ENCODE data around the gene PSMB7. TPM values are rescaled to one million over a fixed set of nuclear protein-coding genes. Genes with fewer than 3 reads are reported as not detected.
A peak's percentile ranks its signal among the peaks of the same experiment; 100 is the strongest.

Gene PSMB7
- total and polyA plus RNA-seq, 2 of the 13 experiments (the other 11 are each of a cell fraction or from before 2014, with no cell fraction given): 259 to 291 TPM

DNA sequence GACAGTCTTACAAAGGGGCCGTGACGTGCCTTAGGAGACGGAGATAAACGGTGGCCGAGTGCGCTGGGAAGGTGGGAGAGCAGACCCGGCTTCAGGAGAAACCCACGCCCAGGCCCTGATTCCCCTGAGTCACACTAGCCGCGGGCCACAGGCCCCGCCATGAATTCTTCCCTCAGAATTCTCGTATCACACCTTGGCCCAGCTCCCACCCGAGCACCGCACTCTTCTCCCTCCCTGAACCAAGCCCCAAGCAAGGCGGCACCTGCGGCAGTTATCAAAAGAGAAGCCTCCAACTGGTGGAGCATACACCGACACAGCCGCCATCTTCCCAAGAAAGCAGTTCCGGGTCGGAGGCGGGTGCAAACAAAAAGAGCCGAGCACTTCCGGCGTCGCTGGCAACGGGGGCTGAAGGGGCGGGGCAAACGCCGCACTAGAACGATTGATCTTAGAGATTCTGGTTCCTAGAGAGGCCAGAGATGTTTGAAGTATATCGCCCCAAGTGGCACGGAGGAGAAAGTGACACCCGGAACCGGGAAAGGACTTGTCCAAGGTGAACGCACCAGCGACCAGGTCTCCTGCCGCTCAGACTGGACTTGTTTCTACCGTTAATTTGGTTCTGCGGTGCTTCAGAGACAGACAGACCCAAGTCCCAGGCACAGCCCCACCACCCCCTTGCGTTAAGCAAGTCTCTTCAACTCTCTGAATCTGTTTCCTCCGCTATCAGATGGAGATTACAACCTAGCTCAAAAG lies at the start of gene PSMB7 (continued):
- TF ChIP-seq EED (CRISPR knock-in tag; IDR thresholded peaks at IDR 0.05) (0 out of 2 replicates have a peak, but pooled peaks have one; percentile 41), CREB1 (IDR thresholded peaks at IDR 0.05) (0 out of 2 replicates have a peak, but pooled peaks have one; percentile 15), CREB1 (CRISPR knock-in tag; IDR thresholded peaks at IDR 0.05) (peak; percentile 90), ZNF709 (CRISPR knock-in tag; IDR thresholded peaks at IDR 0.05) (peak; percentile 55), POLR2G (IDR thresholded peaks at IDR 0.05; ENCODE audit: low read depth, low read length) (peak; percentile 81), TBX3 (IDR thresholded peaks at IDR 0.05; ENCODE audit: borderline replicate concordance) (0 out of 2 replicates have a peak, but pooled peaks have one; percentile 16), ZFP36 (IDR thresholded peaks at IDR 0.05; ENCODE audit: borderline replicate concordance, low read depth, low read length, partially characterized antibody) (no peak), ZBTB38 (CRISPR knock-in tag; IDR thresholded peaks at IDR 0.05) (peak; percentile 16; the same call in 1 of the 2 replicates), SOX13 (IDR thresholded peaks at IDR 0.05) (no peak), SOX13 (CRISPR knock-in tag; conservative IDR thresholded peaks at IDR 0.05 in 1 of 2, IDR thresholded peaks at IDR 0.05 in 1 of 2) (peak in 1 of 2 experiments; percentile 63; a peak in 2 of 4 replicates), ZNF143 (CRISPR knock-in tag; IDR thresholded peaks at IDR 0.05) (peak; percentile 63; the same call in 1 of the 2 replicates), ZNF619 (CRISPR knock-in tag; IDR thresholded peaks at IDR 0.05) (no peak), SATB2 (CRISPR knock-in tag; IDR thresholded peaks at IDR 0.05) (peak; percentile 76; the same call in 1 of the 2 replicates), TBX2 (CRISPR knock-in tag; IDR thresholded peaks at IDR 0.05; ENCODE audit: borderline replicate concordance) (peak; percentile 63), TBL1XR1 (IDR thresholded peaks at IDR 0.05; ENCODE audit: borderline replicate concordance, low read length, partially characterized antibody) (peak; percentile 59), ZNF33A (CRISPR knock-in tag; IDR thresholded peaks at IDR 0.05; ENCODE audit: borderline replicate concordance) (no peak), YY1 (IDR thresholded peaks at IDR 0.05; ENCODE audit: insufficient read depth, insufficient replicate concordance, low read depth, low read length) (peak; percentile 98)
- TF ChIP-seq, protein P1, sequence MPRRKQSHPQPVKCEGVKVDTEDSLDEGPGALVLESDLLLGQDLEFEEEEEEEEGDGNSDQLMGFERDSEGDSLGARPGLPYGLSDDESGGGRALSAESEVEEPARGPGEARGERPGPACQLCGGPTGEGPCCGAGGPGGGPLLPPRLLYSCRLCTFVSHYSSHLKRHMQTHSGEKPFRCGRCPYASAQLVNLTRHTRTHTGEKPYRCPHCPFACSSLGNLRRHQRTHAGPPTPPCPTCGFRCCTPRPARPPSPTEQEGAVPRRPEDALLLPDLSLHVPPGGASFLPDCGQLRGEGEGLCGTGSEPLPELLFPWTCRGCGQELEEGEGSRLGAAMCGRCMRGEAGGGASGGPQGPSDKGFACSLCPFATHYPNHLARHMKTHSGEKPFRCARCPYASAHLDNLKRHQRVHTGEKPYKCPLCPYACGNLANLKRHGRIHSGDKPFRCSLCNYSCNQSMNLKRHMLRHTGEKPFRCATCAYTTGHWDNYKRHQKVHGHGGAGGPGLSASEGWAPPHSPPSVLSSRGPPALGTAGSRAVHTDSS (CRISPR knock-in tag; conservative IDR thresholded peaks at IDR 0.05): no peak
- TF ChIP-seq, protein P2, sequence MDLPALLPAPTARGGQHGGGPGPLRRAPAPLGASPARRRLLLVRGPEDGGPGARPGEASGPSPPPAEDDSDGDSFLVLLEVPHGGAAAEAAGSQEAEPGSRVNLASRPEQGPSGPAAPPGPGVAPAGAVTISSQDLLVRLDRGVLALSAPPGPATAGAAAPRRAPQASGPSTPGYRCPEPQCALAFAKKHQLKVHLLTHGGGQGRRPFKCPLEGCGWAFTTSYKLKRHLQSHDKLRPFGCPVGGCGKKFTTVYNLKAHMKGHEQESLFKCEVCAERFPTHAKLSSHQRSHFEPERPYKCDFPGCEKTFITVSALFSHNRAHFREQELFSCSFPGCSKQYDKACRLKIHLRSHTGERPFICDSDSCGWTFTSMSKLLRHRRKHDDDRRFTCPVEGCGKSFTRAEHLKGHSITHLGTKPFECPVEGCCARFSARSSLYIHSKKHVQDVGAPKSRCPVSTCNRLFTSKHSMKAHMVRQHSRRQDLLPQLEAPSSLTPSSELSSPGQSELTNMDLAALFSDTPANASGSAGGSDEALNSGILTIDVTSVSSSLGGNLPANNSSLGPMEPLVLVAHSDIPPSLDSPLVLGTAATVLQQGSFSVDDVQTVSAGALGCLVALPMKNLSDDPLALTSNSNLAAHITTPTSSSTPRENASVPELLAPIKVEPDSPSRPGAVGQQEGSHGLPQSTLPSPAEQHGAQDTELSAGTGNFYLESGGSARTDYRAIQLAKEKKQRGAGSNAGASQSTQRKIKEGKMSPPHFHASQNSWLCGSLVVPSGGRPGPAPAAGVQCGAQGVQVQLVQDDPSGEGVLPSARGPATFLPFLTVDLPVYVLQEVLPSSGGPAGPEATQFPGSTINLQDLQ (CRISPR knock-in tag; IDR thresholded peaks at IDR 0.05): 0 out of 2 replicates have a peak, but pooled peaks have one; percentile 24
- TF ChIP-seq, protein P3, sequence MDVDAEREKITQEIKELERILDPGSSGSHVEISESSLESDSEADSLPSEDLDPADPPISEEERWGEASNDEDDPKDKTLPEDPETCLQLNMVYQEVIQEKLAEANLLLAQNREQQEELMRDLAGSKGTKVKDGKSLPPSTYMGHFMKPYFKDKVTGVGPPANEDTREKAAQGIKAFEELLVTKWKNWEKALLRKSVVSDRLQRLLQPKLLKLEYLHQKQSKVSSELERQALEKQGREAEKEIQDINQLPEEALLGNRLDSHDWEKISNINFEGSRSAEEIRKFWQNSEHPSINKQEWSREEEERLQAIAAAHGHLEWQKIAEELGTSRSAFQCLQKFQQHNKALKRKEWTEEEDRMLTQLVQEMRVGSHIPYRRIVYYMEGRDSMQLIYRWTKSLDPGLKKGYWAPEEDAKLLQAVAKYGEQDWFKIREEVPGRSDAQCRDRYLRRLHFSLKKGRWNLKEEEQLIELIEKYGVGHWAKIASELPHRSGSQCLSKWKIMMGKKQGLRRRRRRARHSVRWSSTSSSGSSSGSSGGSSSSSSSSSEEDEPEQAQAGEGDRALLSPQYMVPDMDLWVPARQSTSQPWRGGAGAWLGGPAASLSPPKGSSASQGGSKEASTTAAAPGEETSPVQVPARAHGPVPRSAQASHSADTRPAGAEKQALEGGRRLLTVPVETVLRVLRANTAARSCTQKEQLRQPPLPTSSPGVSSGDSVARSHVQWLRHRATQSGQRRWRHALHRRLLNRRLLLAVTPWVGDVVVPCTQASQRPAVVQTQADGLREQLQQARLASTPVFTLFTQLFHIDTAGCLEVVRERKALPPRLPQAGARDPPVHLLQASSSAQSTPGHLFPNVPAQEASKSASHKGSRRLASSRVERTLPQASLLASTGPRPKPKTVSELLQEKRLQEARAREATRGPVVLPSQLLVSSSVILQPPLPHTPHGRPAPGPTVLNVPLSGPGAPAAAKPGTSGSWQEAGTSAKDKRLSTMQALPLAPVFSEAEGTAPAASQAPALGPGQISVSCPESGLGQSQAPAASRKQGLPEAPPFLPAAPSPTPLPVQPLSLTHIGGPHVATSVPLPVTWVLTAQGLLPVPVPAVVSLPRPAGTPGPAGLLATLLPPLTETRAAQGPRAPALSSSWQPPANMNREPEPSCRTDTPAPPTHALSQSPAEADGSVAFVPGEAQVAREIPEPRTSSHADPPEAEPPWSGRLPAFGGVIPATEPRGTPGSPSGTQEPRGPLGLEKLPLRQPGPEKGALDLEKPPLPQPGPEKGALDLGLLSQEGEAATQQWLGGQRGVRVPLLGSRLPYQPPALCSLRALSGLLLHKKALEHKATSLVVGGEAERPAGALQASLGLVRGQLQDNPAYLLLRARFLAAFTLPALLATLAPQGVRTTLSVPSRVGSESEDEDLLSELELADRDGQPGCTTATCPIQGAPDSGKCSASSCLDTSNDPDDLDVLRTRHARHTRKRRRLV (CRISPR knock-in tag; IDR thresholded peaks at IDR 0.05): peak; percentile 85; the same call in 1 of the 2 replicates
